DMS153 (cell line): ENCODE data around the gene FOXJ1.

Experiments used
- DNase-seq: peaks from one replicate; lab custom pipeline; 2025; lab: John Stamatoyannopoulos, UW

The FOXJ1 gene

DNA sequence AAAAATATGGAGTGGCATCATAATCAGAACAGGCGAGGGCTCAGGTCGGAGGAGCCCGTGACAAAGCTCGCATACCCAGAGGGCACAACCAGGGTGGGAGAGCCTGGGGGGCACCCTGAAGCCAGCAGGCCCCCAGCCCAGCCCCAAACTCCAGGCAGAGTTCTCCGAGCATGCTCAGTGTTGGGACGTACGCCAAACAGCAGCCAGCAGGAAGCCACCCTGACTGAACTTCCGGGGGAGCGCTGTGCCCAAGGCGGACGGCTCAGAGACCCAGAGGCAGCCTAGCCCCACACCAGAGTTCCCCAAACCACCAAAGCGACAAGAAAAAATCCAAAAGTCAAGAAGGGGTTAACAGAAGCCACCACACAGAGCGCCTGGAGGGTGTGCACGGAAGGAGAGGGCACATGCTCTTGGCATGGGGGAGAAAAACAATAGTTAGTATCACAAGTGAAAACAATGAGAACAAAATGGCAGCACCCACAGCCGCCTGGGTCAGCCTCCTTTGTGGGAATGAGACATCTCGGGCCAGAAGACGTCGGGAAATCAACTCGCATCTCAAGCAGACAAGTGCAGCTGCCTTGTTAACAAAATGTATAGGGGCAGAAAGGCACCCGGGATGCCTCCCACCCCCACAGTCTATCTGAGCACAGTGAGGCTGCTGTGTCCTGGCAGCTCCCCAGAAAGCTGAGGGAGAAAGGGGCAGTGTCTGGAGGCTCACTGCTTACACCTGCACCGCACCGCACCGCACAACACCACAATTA lies 49.3 kb downstream of the FOXJ1 start:
- DNase-seq = no peak

GRCh38 chr17:76090517-76091129 lies 50.4 kb downstream of the FOXJ1 start:
- no peak for DNase-seq

- no peak for DNase-seq
These were observed 51.1 kb downstream of the FOXJ1 start for GRCh38 chr17:76089680-76090516.

GRCh38 chr17:76088868-76089576 lies 52.0 kb downstream of the FOXJ1 start:
- no peak for DNase-seq

- no peak for DNase-seq
These were observed 52.8 kb downstream of the FOXJ1 start for GRCh38 chr17:76088041-76088867.

DNA sequence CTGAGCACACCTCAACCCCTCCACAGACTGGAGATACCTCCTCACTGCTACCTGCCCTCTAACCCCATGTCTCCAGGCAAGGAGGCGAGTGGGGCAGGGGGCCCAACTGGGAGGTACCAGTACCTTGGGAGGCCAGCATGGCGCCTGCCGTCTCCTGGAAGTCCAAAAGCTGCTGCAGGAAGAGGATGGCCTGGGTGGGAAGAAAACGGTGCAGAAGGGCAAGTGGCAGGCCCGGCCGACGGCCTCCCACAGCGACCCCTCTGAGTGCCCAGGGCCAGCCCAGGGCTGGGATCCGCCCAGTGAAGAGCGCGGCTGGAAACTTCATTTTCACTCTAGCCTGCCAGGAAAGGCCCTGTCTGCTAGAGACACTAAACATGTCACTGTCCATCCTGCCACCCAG lies 53.5 kb downstream of the FOXJ1 start:
- DNase-seq = no peak

- no peak for DNase-seq
These were observed 54.7 kb downstream of the FOXJ1 start for GRCh38 chr17:76086384-76086783.
